Measurements from ENCODE around the gene LDLRAD4.

Gene LDLRAD4

GRCh38 chr18:13543144-13543543 is 324.6 kb downstream of the LDLRAD4 start:
- no peaks in the 10 kb centered on the region for H3K9me3 ChIP-seq (ENCODE audit: control insufficient read depth, low read length)
- no peak overlapping the region for H3K4me3 ChIP-seq (ENCODE audit: low read length)
- no peak overlapping the region for H3K9ac ChIP-seq (ENCODE audit: low read length)
- peaks cover 7% of the 10 kb centered on the region for H3K27me3 ChIP-seq (replicated peaks; ENCODE audit: control insufficient read depth, insufficient read depth, low read length)
- peaks cover 13% of the 10 kb centered on the region for H3K4me1 ChIP-seq (ENCODE audit: control insufficient read depth, insufficient read depth, low read length)
- no peaks in the 10 kb centered on the region for H3K36me3 ChIP-seq (ENCODE audit: control insufficient read depth, insufficient read depth, low read length, severe bottlenecking)
- DNase-seq (ENCODE audit: low read depth) = no peak

DNA sequence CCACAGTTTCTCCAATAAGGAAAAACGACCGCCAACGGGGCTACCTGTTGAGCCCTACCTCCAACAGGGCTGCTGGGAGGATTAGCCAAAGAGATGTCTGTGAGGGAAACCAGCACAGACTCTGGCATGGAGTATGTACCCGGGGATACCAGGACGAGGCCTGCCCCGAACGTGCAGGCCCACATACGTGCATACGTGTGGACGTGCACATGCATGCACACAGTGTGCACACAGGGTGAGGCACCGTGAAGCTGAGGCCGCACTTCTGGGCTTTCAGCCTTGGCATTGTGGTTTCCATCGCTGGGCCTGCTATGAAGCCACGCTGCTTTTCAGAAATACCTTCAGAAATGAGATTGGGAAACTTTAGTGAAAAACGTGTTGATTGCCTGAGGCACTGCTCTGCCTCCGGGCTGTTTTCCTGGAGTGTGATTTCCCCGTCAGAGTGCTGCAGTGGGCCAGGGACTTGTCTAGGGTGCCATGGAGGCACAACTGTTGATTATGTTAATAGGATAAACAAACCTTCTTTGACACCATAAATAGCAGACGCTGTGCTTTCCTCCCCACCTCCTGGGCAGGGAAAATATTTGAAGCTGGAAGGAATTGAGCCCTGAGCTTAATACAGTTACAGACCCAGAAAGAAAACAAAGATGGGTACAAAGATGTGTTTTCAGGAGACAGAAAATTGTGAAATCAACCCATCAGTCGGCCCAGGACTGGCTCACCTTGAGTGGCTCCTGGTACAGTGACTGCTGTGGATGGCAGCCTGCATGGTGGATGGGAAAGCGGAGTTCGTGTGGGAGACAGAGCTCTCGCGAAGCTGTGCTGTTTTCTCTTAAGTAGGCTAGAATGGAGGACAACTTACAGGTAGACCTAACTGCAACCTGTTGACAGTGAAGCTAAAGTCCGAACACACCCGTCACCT is 325.5 kb downstream of the LDLRAD4 start:
- Histone ChIP-seq H3K4me1 (ENCODE audit: control insufficient read depth, insufficient read depth, low read length) (peaks cover 7% of the 10 kb centered on the region), H3K4me3 (ENCODE audit: low read length) (no peak overlapping the region), H3K36me3 (ENCODE audit: control insufficient read depth, insufficient read depth, low read length, severe bottlenecking) (no peaks in the 10 kb centered on the region), H3K27me3 (replicated peaks; ENCODE audit: control insufficient read depth, insufficient read depth, low read length) (peaks cover 10% of the 10 kb centered on the region), H3K9me3 (ENCODE audit: control insufficient read depth, low read length) (no peaks in the 10 kb centered on the region), H3K9ac (ENCODE audit: low read length) (no peak overlapping the region)
- no peak for DNase-seq (ENCODE audit: low read depth)

DNA sequence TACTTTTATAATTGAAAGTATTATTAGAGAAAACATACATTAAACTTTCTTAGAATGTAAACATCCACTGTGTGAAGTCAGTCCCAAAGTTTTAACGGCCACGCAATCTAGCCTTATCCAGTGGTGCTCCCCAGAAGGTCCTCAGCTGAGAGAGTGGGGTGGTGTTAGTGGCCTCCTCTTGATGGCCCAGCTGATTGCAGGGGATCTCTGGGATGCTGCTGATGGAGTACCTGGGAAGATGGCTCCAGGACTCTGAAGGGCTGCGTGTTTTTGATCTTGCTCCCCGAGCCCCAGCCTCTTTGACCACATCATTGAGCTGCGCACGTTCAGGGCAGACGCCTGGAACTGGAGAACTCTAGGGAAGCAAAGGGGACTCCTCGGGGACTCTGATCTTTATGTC is 326.4 kb downstream of the LDLRAD4 start:
- no peaks in the 10 kb centered on the region for H3K36me3 ChIP-seq (ENCODE audit: control insufficient read depth, insufficient read depth, low read length, severe bottlenecking)
- no peak overlapping the region for H3K4me3 ChIP-seq (ENCODE audit: low read length)
- DNase-seq (ENCODE audit: low read depth) = no peak
- no peak overlapping the region for H3K9ac ChIP-seq (ENCODE audit: low read length)
- H3K27me3 ChIP-seq (replicated peaks; ENCODE audit: control insufficient read depth, insufficient read depth, low read length) = peaks cover 19% of the 10 kb centered on the region
- H3K4me1 ChIP-seq (ENCODE audit: control insufficient read depth, insufficient read depth, low read length) = no peaks in the 10 kb centered on the region
- H3K9me3 ChIP-seq (ENCODE audit: control insufficient read depth, low read length) = no peaks in the 10 kb centered on the region

GRCh38 chr18:13545514-13545913 is 327.0 kb downstream of the LDLRAD4 start:
- no peak for DNase-seq (ENCODE audit: low read depth)
- Histone ChIP-seq H3K36me3 (ENCODE audit: control insufficient read depth, insufficient read depth, low read length, severe bottlenecking) (no peaks in the 10 kb centered on the region), H3K9me3 (ENCODE audit: control insufficient read depth, low read length) (no peaks in the 10 kb centered on the region), H3K4me3 (ENCODE audit: low read length) (no peak overlapping the region), H3K27me3 (replicated peaks; ENCODE audit: control insufficient read depth, insufficient read depth, low read length) (peaks cover 22% of the 10 kb centered on the region), H3K4me1 (ENCODE audit: control insufficient read depth, insufficient read depth, low read length) (no peaks in the 10 kb centered on the region), H3K9ac (ENCODE audit: low read length) (no peak overlapping the region)

GRCh38 chr18:13545955-13546354 is 327.4 kb downstream of the LDLRAD4 start:
- Histone ChIP-seq H3K36me3 (ENCODE audit: control insufficient read depth, insufficient read depth, low read length, severe bottlenecking) (no peaks in the 10 kb centered on the region), H3K27me3 (replicated peaks; ENCODE audit: control insufficient read depth, insufficient read depth, low read length) (peaks cover 25% of the 10 kb centered on the region), H3K4me3 (ENCODE audit: low read length) (no peak overlapping the region), H3K9ac (ENCODE audit: low read length) (no peak overlapping the region), H3K4me1 (ENCODE audit: control insufficient read depth, insufficient read depth, low read length) (no peaks in the 10 kb centered on the region), H3K9me3 (ENCODE audit: control insufficient read depth, low read length) (no peaks in the 10 kb centered on the region)
- no peak for DNase-seq (ENCODE audit: low read depth)

DNA sequence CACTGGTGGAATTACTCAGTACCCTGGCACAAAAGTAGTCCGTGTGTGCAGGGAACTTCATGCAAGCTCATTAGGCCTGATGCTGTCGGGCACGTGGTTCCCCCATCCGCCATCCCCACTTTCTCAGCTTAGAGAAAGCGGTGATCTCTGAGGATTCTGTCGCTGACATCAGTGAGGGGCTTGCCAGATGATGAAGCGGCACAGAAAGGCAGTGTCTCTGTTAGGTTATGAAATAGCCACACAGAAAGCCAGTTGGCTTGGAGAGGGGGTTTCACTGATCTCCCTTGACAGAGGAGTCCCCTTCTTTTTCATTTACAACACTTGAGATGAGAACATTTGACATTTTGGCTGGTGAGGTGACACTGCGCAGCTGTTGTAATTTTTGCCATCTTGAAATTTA is 328.1 kb downstream of the LDLRAD4 start:
- DNase-seq (ENCODE audit: low read depth) = no peak
- no peaks in the 10 kb centered on the region for H3K36me3 ChIP-seq (ENCODE audit: control insufficient read depth, insufficient read depth, low read length, severe bottlenecking)
- no peaks in the 10 kb centered on the region for H3K4me1 ChIP-seq (ENCODE audit: control insufficient read depth, insufficient read depth, low read length)
- H3K27me3 ChIP-seq (replicated peaks; ENCODE audit: control insufficient read depth, insufficient read depth, low read length) = peaks cover 28% of the 10 kb centered on the region
- H3K4me3 ChIP-seq (ENCODE audit: low read length) = no peak overlapping the region
- H3K9me3 ChIP-seq (ENCODE audit: control insufficient read depth, low read length) = no peaks in the 10 kb centered on the region
- no peak overlapping the region for H3K9ac ChIP-seq (ENCODE audit: low read length)

GRCh38 chr18:13547347-13547746 is 328.8 kb downstream of the LDLRAD4 start:
- H3K36me3 ChIP-seq (ENCODE audit: control insufficient read depth, insufficient read depth, low read length, severe bottlenecking) = no peaks in the 10 kb centered on the region
- no peak overlapping the region for H3K4me3 ChIP-seq (ENCODE audit: low read length)
- peaks cover 30% of the 10 kb centered on the region for H3K27me3 ChIP-seq (replicated peaks; ENCODE audit: control insufficient read depth, insufficient read depth, low read length)
- no peak overlapping the region for H3K9ac ChIP-seq (ENCODE audit: low read length)
- no peaks in the 10 kb centered on the region for H3K4me1 ChIP-seq (ENCODE audit: control insufficient read depth, insufficient read depth, low read length)
- DNase-seq (ENCODE audit: low read depth) = no peak
- H3K9me3 ChIP-seq (ENCODE audit: control insufficient read depth, low read length) = no peaks in the 10 kb centered on the region

- Histone ChIP-seq H3K4me1 (ENCODE audit: control insufficient read depth, insufficient read depth, low read length) (no peaks in the 10 kb centered on the region), H3K9ac (ENCODE audit: low read length) (no peak overlapping the region), H3K27me3 (replicated peaks; ENCODE audit: control insufficient read depth, insufficient read depth, low read length) (peaks cover 27% of the 10 kb centered on the region), H3K36me3 (ENCODE audit: control insufficient read depth, insufficient read depth, low read length, severe bottlenecking) (no peaks in the 10 kb centered on the region), H3K4me3 (ENCODE audit: low read length) (no peak overlapping the region), H3K9me3 (ENCODE audit: control insufficient read depth, low read length) (no peaks in the 10 kb centered on the region)
- no peak for DNase-seq (ENCODE audit: low read depth)
These were observed 329.7 kb downstream of the LDLRAD4 start for GRCh38 chr18:13548106-13548819.

- H3K27me3 ChIP-seq (replicated peaks; ENCODE audit: control insufficient read depth, insufficient read depth, low read length) = peaks cover 27% of the 10 kb centered on the region
- no peaks in the 10 kb centered on the region for H3K4me1 ChIP-seq (ENCODE audit: control insufficient read depth, insufficient read depth, low read length)
- no peak overlapping the region for H3K9ac ChIP-seq (ENCODE audit: low read length)
- no peaks in the 10 kb centered on the region for H3K9me3 ChIP-seq (ENCODE audit: control insufficient read depth, low read length)
- H3K36me3 ChIP-seq (ENCODE audit: control insufficient read depth, insufficient read depth, low read length, severe bottlenecking) = no peaks in the 10 kb centered on the region
- no peak for DNase-seq (ENCODE audit: low read depth)
- H3K4me3 ChIP-seq (ENCODE audit: low read length) = no peak overlapping the region
These were observed 330.7 kb downstream of the LDLRAD4 start for GRCh38 chr18:13548966-13549879.

DNA sequence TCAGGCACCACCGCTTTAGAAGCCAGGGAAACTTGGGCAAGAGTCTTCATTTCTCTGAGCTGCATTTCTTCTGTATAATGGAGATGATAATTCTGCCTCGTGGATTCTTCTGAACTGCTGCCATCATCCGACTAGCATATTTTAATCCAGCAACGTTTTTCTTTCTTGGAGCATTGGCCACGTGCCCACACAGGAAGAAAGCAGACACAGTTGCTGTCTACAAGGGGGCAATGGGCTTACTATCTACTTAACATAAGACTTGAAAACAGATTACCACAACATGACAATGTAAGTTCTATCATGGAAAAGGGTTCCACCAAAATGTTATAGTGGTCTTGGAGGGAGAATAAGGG is 331.3 kb downstream of the LDLRAD4 start:
- H3K27me3 ChIP-seq (replicated peaks; ENCODE audit: control insufficient read depth, insufficient read depth, low read length) = peaks cover 34% of the 10 kb centered on the region
- H3K4me3 ChIP-seq (ENCODE audit: low read length) = no peak overlapping the region
- no peak for DNase-seq (ENCODE audit: low read depth)
- no peak overlapping the region for H3K9ac ChIP-seq (ENCODE audit: low read length)
- no peaks in the 10 kb centered on the region for H3K9me3 ChIP-seq (ENCODE audit: control insufficient read depth, low read length)
- H3K36me3 ChIP-seq (ENCODE audit: control insufficient read depth, insufficient read depth, low read length, severe bottlenecking) = no peaks in the 10 kb centered on the region
- no peaks in the 10 kb centered on the region for H3K4me1 ChIP-seq (ENCODE audit: control insufficient read depth, insufficient read depth, low read length)

All from adipocyte (in vitro differentiated cells).